ENCODE data around the gene TULP1.

Gene TULP1

GRCh38 chr6:35470663-35471120 lies 42.0 kb downstream of the TULP1 start:
- peaks cover 40% of the 10 kb centered on the region for H3K36me3 ChIP-seq (ENCODE audit: low read length)
- peak overlapping the region; percentile 71 for H3K4me2 ChIP-seq (ENCODE audit: low read depth, low read length, poor library complexity, severe bottlenecking)
- H3K9me3 ChIP-seq (ENCODE audit: insufficient read depth, low read length) = no peaks in the 10 kb centered on the region
- no peaks in the 10 kb centered on the region for H3K9me2 ChIP-seq (replicated peaks; ENCODE audit: insufficient read depth, low read length)
- H4K20me1 ChIP-seq (ENCODE audit: low read depth, low read length) = peaks cover 28% of the 10 kb centered on the region
- H3K4me3 ChIP-seq (ENCODE audit: insufficient read depth, low read length, poor library complexity, severe bottlenecking) = peak overlapping the region; percentile 24
- H2AFZ ChIP-seq (ENCODE audit: low read depth, low read length, severe bottlenecking) = no peak overlapping the region
- peaks cover 68% of the 10 kb centered on the region for H3F3A ChIP-seq (ENCODE audit: insufficient read depth)
- TF ChIP-seq CTCF (IDR thresholded peaks at IDR 0.05; ENCODE audit: insufficient read depth, low read length, poor library complexity, severe bottlenecking) (no peak), EZH2phosphoT487 (conservative IDR thresholded peaks at IDR 0.05; ENCODE audit: low read length) (no peak)
- peak overlapping the region; percentile 85 for H3K27ac ChIP-seq (ENCODE audit: low read depth, low read length)
- peak overlapping the region; percentile 7 for H3K9ac ChIP-seq (ENCODE audit: low read length)
- H3K27me3 ChIP-seq (ENCODE audit: low read length) = no peaks in the 10 kb centered on the region
- H3K79me2 ChIP-seq (ENCODE audit: insufficient read depth, low read length) = peaks cover 31% of the 10 kb centered on the region

GRCh38 chr6:35469751-35470662 lies 42.7 kb downstream of the TULP1 start:
- peaks cover 31% of the 10 kb centered on the region for H3K79me2 ChIP-seq (ENCODE audit: insufficient read depth, low read length)
- H3K27me3 ChIP-seq (ENCODE audit: low read length) = no peaks in the 10 kb centered on the region
- H3K9me3 ChIP-seq (ENCODE audit: insufficient read depth, low read length) = no peaks in the 10 kb centered on the region
- TF ChIP-seq EZH2phosphoT487 (conservative IDR thresholded peaks at IDR 0.05; ENCODE audit: low read length) (no peak), CTCF (IDR thresholded peaks at IDR 0.05; ENCODE audit: insufficient read depth, low read length, poor library complexity, severe bottlenecking) (no peak)
- peak overlapping the region; percentile 93 for H3K4me3 ChIP-seq (ENCODE audit: insufficient read depth, low read length, poor library complexity, severe bottlenecking)
- peak overlapping the region; percentile 71 for H3K4me2 ChIP-seq (ENCODE audit: low read depth, low read length, poor library complexity, severe bottlenecking)
- peak overlapping the region; percentile 85 for H3K27ac ChIP-seq (ENCODE audit: low read depth, low read length)
- H4K20me1 ChIP-seq (ENCODE audit: low read depth, low read length) = peaks cover 28% of the 10 kb centered on the region
- peak overlapping the region; percentile 95 for H3K9ac ChIP-seq (ENCODE audit: low read length)
- H2AFZ ChIP-seq (ENCODE audit: low read depth, low read length, severe bottlenecking) = no peak overlapping the region
- no peaks in the 10 kb centered on the region for H3K9me2 ChIP-seq (replicated peaks; ENCODE audit: insufficient read depth, low read length)
- H3F3A ChIP-seq (ENCODE audit: insufficient read depth) = peaks cover 67% of the 10 kb centered on the region
- peaks cover 40% of the 10 kb centered on the region for H3K36me3 ChIP-seq (ENCODE audit: low read length)

- Histone ChIP-seq H3K9ac (ENCODE audit: low read length) (peak overlapping the region; percentile 95), H3K4me3 (ENCODE audit: insufficient read depth, low read length, poor library complexity, severe bottlenecking) (peak overlapping the region; percentile 93), H3K9me2 (replicated peaks; ENCODE audit: insufficient read depth, low read length) (no peaks in the 10 kb centered on the region), H3K4me2 (ENCODE audit: low read depth, low read length, poor library complexity, severe bottlenecking) (peak overlapping the region; percentile 71), H3K27me3 (ENCODE audit: low read length) (no peaks in the 10 kb centered on the region), H3K36me3 (ENCODE audit: low read length) (peaks cover 40% of the 10 kb centered on the region), H2AFZ (ENCODE audit: low read depth, low read length, severe bottlenecking) (no peak overlapping the region), H3F3A (ENCODE audit: insufficient read depth) (peaks cover 59% of the 10 kb centered on the region), H3K79me2 (ENCODE audit: insufficient read depth, low read length) (peaks cover 31% of the 10 kb centered on the region), H3K27ac (ENCODE audit: low read depth, low read length) (peak overlapping the region; percentile 85), H4K20me1 (ENCODE audit: low read depth, low read length) (peaks cover 28% of the 10 kb centered on the region), H3K9me3 (ENCODE audit: insufficient read depth, low read length) (no peaks in the 10 kb centered on the region)
- TF ChIP-seq CTCF (IDR thresholded peaks at IDR 0.05; ENCODE audit: insufficient read depth, low read length, poor library complexity, severe bottlenecking) = no peak
- TF ChIP-seq EZH2phosphoT487 (conservative IDR thresholded peaks at IDR 0.05; ENCODE audit: low read length) = no peak
These were observed 43.5 kb downstream of the TULP1 start for GRCh38 chr6:35468980-35469750.

All from SU-DHL-6 (cell line).